HCT116 (cell line): ENCODE data around the gene IER3IP1. TPM values are rescaled to one million over a fixed set of nuclear protein-coding genes. Genes with fewer than 3 reads are reported as not detected.

ENCODE experiments used
- ATAC-seq: fragments of 200-7000 bp; cut with Tn5 transposase; 2 replicates; pipeline ENCODE4 v1.9.1; 2020; ENCODE audit warnings: mild to moderate bottlenecking, moderate library complexity
- BruUV-seq: library from RNA; stranded (reverse); fragments of 400-500 nt; replicated peaks from 2 replicates; lab custom pipeline; 2021; lab: Mats Ljungman, UMichigan
- CTCF ChIA-PET: fragments of 300-600 bp; sonication (Branson Sonifier 250); formaldehyde crosslinking; loops from one replicate; lab custom pipeline; 2021; ENCODE audit warnings: antibody characterized with exemption; lab: Charles Lee
- POLR2A ChIA-PET: fragments of 300-600, 350-600 bp; sonication (Branson Sonifier 250); formaldehyde crosslinking; loops from one replicate; lab custom pipeline; 2021; ENCODE audit warnings: antibody characterized with exemption; lab: Charles Lee
- RAD21 ChIA-PET, 2 experiments: fragments of 300-600 bp; sonication (Branson Sonifier 250); formaldehyde crosslinking; loops; one replicate each; lab custom pipeline; 2023; ENCODE audit warnings: low total read pairs in 2 of 2; ENCODE audit not compliant: uncharacterized antibody in 2 of 2, unreplicated experiment in 2 of 2, low non-redundant PET in 1 of 2; lab: Charles Lee
- DNase-seq: peaks from one replicate; pipeline ENCODE4 v3.0.0-alpha.2; 2010; ENCODE audit warnings: low read depth, low spot score
- H2AFZ ChIP-seq: fragments of 200-600 bp; shearing (Covaris generic), sonication (generic); 2 replicates; pipeline ENCODE4 v1.6.1; 2017; ENCODE audit warnings: low read depth, mixed run types, mixed read lengths, antibody characterized with exemption, low read length; ENCODE audit not compliant: poor library complexity, severe bottlenecking
- H3K27ac ChIP-seq: 2 replicates; pipeline ENCODE4 v1.5.1; 2012; ENCODE audit warnings: low read depth, low read length
- H3K27me3 ChIP-seq: fragments of 200-600 bp; sonication (generic); 2 replicates; pipeline ENCODE4 v1.6.1; 2016; ENCODE audit warnings: mixed run types, low read length, mixed read lengths; ENCODE audit not compliant: insufficient read depth
- H3K36me3 ChIP-seq, 2 experiments: fragments of 200-500 bp in 1 of 2; fragments of 200-600 bp in 1 of 2; sonication (Bioruptor generic) in 1 of 2; sonication (generic) in 1 of 2; 2 replicates each; pipeline versions ENCODE4 v1.5.1 to v1.6.1; 2014 to 2016; ENCODE audit warnings: low read length in 2 of 2, inconsistent platforms in 1 of 2, mixed read lengths in 1 of 2, mixed run types in 1 of 2; ENCODE audit not compliant: insufficient read depth in 2 of 2, control insufficient read depth in 1 of 2
- H3K4me1 ChIP-seq, 2 experiments: fragments of 200-600 bp in 1 of 2; sonication (generic) in 1 of 2; 2 replicates each; pipeline versions ENCODE4 v1.5.1 to v1.6.1; 2012 to 2017; ENCODE audit warnings: low read length in 2 of 2, inconsistent platforms in 1 of 2, mild to moderate bottlenecking in 1 of 2, mixed read lengths in 1 of 2, mixed run types in 1 of 2, moderate library complexity in 1 of 2; ENCODE audit not compliant: insufficient read depth in 2 of 2, control insufficient read depth in 1 of 2
- H3K4me2 ChIP-seq: fragments of 200-600 bp; sonication (generic); 2 replicates; pipeline ENCODE4 v1.6.1; 2017; ENCODE audit warnings: mixed run types, low read length, mixed read lengths
- H3K4me3 ChIP-seq, 2 experiments: fragments of 200-600 bp in 1 of 2; sonication (generic) in 1 of 2; replicated peaks in 1 of 2; 2 replicates each; pipeline ENCODE4 v1.5.1; 2011 to 2016; ENCODE audit warnings: low read length in 2 of 2, control low read depth in 1 of 2, low read depth in 1 of 2, mild to moderate bottlenecking in 1 of 2, mixed read lengths in 1 of 2, mixed run types in 1 of 2
- H3K79me2 ChIP-seq: fragments of 200-600 bp; sonication (generic); 2 replicates; pipeline ENCODE4 v1.6.1; 2017; ENCODE audit warnings: mild to moderate bottlenecking, mixed run types, low read length, moderate library complexity, mixed read lengths; ENCODE audit not compliant: insufficient read depth
- H3K9ac ChIP-seq: fragments of 200-600 bp; sonication (generic); 2 replicates; pipeline ENCODE4 v1.6.1; 2016; ENCODE audit warnings: low read length, mixed read lengths
- H3K9me2 ChIP-seq: fragments of 200-600 bp; sonication (generic), shearing (Covaris generic); 2 replicates; pipeline ENCODE4 v1.6.1; 2017; ENCODE audit warnings: mixed run types, mild to moderate bottlenecking, moderate library complexity; ENCODE audit not compliant: insufficient read depth
- H3K9me3 ChIP-seq, 2 experiments: fragments of 200-500 bp in 1 of 2; fragments of 200-600 bp in 1 of 2; sonication (Bioruptor generic) in 1 of 2; sonication (generic) in 1 of 2; 2 replicates each; pipeline ENCODE4 v1.6.1; 2014 to 2017; ENCODE audit warnings: low read length in 2 of 2, mixed read lengths in 2 of 2, inconsistent platforms in 1 of 2, low read depth in 1 of 2, mild to moderate bottlenecking in 1 of 2, mixed run types in 1 of 2, moderate library complexity in 1 of 2; ENCODE audit not compliant: control insufficient read depth in 1 of 2, insufficient read depth in 1 of 2
- H4K20me1 ChIP-seq: fragments of 200-600 bp; sonication (generic), shearing (Covaris generic); 2 replicates; pipeline ENCODE4 v1.6.1; 2017; ENCODE audit warnings: mixed run types, mild to moderate bottlenecking, moderate library complexity; ENCODE audit not compliant: insufficient read depth
- ATF3 ChIP-seq: IDR thresholded peaks from 2 replicates; pipeline ENCODE4 v1.6.1; 2012
- CEBPB ChIP-seq: IDR thresholded peaks from 2 replicates; pipeline ENCODE4 v1.6.1; 2012; ENCODE audit warnings: low read depth
- ELF1 ChIP-seq: IDR thresholded peaks from 2 replicates; pipeline ENCODE4 v1.6.1; 2012; ENCODE audit warnings: low read depth, borderline replicate concordance
- EZH2 ChIP-seq: fragments of 200-600 bp; sonication (generic); IDR thresholded peaks from 2 replicates; pipeline ENCODE4 v1.6.1; 2017; ENCODE audit warnings: antibody characterized with exemption, mixed run types
- EZH2phosphoT487 ChIP-seq: fragments of 200-600 bp; IDR thresholded peaks from 2 replicates; pipeline ENCODE4 v1.6.1; 2018; ENCODE audit warnings: antibody characterized with exemption, borderline replicate concordance
- FOSL1 ChIP-seq: IDR thresholded peaks from 2 replicates; pipeline ENCODE4 v1.6.1; 2012; ENCODE audit warnings: low read depth
- JUND ChIP-seq: IDR thresholded peaks from 2 replicates; pipeline ENCODE4 v1.6.1; 2012
- MAX ChIP-seq: IDR thresholded peaks from 2 replicates; pipeline ENCODE4 v1.6.1; 2012
- POLR2A ChIP-seq: IDR thresholded peaks from 2 replicates; pipeline ENCODE4 v1.7.0; 2011; ENCODE audit warnings: borderline replicate concordance; ENCODE audit not compliant: insufficient read depth, insufficient read length; ENCODE audit errors: extremely low read depth
- POLR2AphosphoS5 ChIP-seq: IDR thresholded peaks from 2 replicates; pipeline ENCODE4 v1.6.1; 2011; ENCODE audit warnings: mild to moderate bottlenecking, low read depth, low read length, moderate library complexity
- SIN3A ChIP-seq: IDR thresholded peaks from 2 replicates; pipeline ENCODE4 v1.6.1; 2012; ENCODE audit warnings: low read depth
- TCF7L2 ChIP-seq: IDR thresholded peaks from 2 replicates; pipeline ENCODE4 v1.7.0; 2011; ENCODE audit warnings: borderline replicate concordance, inconsistent platforms; ENCODE audit not compliant: insufficient read depth, insufficient read length; ENCODE audit errors: extremely low read depth
- YY1 ChIP-seq: IDR thresholded peaks from 2 replicates; pipeline ENCODE4 v1.6.1; 2011; ENCODE audit warnings: low read length, low read depth, moderate library complexity, mild to moderate bottlenecking; ENCODE audit not compliant: insufficient replicate concordance; ENCODE audit errors: extremely low read depth
- ZFX ChIP-seq: fragments of 450-650 bp; IDR thresholded peaks from 2 replicates; pipeline ENCODE4 v1.6.1; 2017
- ZNF274 ChIP-seq: fragments of 200-500 bp; sonication (Bioruptor generic); IDR thresholded peaks from 2 replicates; pipeline ENCODE4 v1.6.1; 2014; ENCODE audit warnings: mild to moderate bottlenecking, low read depth, low read length, inconsistent platforms
- intact Hi-C: fragments of 100-400 bp; cut with micrococcal nuclease; formaldehyde crosslinking; loops from 2 replicates; pipeline ENCODE4 v1.10.0; 2022
- total RNA-seq: library from RNA; stranded (reverse); gene quantifications from one replicate; pipeline ENCODE4 v1.2.1, GENCODE V29; 2021; ENCODE audit not compliant: unreplicated experiment

Gene IER3IP1
- total RNA-seq, 1 experiment from 2014 or later: 12.0 TPM

- Histone ChIP-seq H3K9me2 (no peaks in the 10 kb centered on the region), H3K4me3 (no peak overlapping the region), H3K9ac (no peak overlapping the region), H3K4me1 (peaks cover 6 to 10% of the 10 kb centered on the region in 2 experiments; a peak in 3 of 4 replicates), H4K20me1 (no peaks in the 10 kb centered on the region), H3K27me3 (no peaks in the 10 kb centered on the region), H3K36me3 (no peaks in the 10 kb centered on the region), H3K9me3 (no peaks in the 10 kb centered on the region), H3K79me2 (peaks cover 85% of the 10 kb centered on the region), H3K4me2 (no peak overlapping the region), H2AFZ (no peak overlapping the region), H3K27ac (no peak overlapping the region)
- ChIA-PET RAD21 (no interaction called here), CTCF (no interaction called here), POLR2A (no interaction called here)
- intact Hi-C loops: no loop called here
- BruUV-seq: no TSS peak
- TF ChIP-seq FOSL1: no peak
- TF ChIP-seq ELF1: no peak
- TF ChIP-seq POLR2A: no peak
- TF ChIP-seq ZNF274: no peak
- TF ChIP-seq YY1: no peak
- TF ChIP-seq EZH2phosphoT487: no peak
- no peak for TF ChIP-seq EZH2
- TF ChIP-seq TCF7L2: no peak
- TF ChIP-seq POLR2AphosphoS5: no peak
- TF ChIP-seq CEBPB: no peak
- TF ChIP-seq ZFX: no peak
- TF ChIP-seq SIN3A: no peak
- TF ChIP-seq JUND: no peak
- DNase-seq: no peak
- ATAC-seq: no peak
Observed at GRCh38 chr18:47172476-47172875, 3.7 kb downstream of the IER3IP1 start.

- no peaks in the 10 kb centered on the region for H3K9me3 ChIP-seq
- ChIA-PET POLR2A (interaction anchor here (0.6 kb wide), 1 partner anchor 147 kb away, joined by 3 read pairs; no protein-coding TSS in a partner anchor), CTCF (no interaction called here), RAD21 (no interaction called here)
- TF ChIP-seq SIN3A (no peak), YY1 (no peak), ZNF274 (no peak), ATF3 (no peak), JUND (no peak), MAX (no peak)
- no peak overlapping the region for H2AFZ ChIP-seq
- ATAC-seq (no peak), DNase-seq (no peak)
- BruUV-seq: no TSS peak
- no peaks in the 10 kb centered on the region for H3K27me3 ChIP-seq
- no peaks in the 10 kb centered on the region for H3K9me2 ChIP-seq
- no peak overlapping the region for H3K4me3 ChIP-seq
- H3K27ac ChIP-seq: no peak overlapping the region
- no peaks in the 10 kb centered on the region for H4K20me1 ChIP-seq
- no peaks in the 10 kb centered on the region for H3K36me3 ChIP-seq
- peaks cover 98% of the 10 kb centered on the region for H3K79me2 ChIP-seq
- no peak overlapping the region for H3K4me2 ChIP-seq
- intact Hi-C loops: no loop called here
- H3K9ac ChIP-seq: no peak overlapping the region
- no peaks in the 10 kb centered on the region for H3K4me1 ChIP-seq
Observed at GRCh38 chr18:47168913-47169312, 7.3 kb downstream of the IER3IP1 start.
